HuH-7 (cell line): Measurements from ENCODE around the gene TNRC18.
"Not testable (repeated sequence)": the region's sequence is repeated elsewhere in the genome, so short reads cannot be mapped to it uniquely, and the experiment has no call there.

Experiments used
- DNase-seq: peaks from one replicate; pipeline ENCODE4 v3.0.0; 2011; ENCODE audit warnings: low spot score

TNRC18 gene, protein sequence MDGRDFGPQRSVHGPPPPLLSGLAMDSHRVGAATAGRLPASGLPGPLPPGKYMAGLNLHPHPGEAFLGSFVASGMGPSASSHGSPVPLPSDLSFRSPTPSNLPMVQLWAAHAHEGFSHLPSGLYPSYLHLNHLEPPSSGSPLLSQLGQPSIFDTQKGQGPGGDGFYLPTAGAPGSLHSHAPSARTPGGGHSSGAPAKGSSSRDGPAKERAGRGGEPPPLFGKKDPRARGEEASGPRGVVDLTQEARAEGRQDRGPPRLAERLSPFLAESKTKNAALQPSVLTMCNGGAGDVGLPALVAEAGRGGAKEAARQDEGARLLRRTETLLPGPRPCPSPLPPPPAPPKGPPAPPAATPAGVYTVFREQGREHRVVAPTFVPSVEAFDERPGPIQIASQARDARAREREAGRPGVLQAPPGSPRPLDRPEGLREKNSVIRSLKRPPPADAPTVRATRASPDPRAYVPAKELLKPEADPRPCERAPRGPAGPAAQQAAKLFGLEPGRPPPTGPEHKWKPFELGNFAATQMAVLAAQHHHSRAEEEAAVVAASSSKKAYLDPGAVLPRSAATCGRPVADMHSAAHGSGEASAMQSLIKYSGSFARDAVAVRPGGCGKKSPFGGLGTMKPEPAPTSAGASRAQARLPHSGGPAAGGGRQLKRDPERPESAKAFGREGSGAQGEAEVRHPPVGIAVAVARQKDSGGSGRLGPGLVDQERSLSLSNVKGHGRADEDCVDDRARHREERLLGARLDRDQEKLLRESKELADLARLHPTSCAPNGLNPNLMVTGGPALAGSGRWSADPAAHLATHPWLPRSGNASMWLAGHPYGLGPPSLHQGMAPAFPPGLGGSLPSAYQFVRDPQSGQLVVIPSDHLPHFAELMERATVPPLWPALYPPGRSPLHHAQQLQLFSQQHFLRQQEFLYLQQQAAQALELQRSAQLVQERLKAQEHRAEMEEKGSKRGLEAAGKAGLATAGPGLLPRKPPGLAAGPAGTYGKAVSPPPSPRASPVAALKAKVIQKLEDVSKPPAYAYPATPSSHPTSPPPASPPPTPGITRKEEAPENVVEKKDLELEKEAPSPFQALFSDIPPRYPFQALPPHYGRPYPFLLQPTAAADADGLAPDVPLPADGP (N-terminal part only)

DNA sequence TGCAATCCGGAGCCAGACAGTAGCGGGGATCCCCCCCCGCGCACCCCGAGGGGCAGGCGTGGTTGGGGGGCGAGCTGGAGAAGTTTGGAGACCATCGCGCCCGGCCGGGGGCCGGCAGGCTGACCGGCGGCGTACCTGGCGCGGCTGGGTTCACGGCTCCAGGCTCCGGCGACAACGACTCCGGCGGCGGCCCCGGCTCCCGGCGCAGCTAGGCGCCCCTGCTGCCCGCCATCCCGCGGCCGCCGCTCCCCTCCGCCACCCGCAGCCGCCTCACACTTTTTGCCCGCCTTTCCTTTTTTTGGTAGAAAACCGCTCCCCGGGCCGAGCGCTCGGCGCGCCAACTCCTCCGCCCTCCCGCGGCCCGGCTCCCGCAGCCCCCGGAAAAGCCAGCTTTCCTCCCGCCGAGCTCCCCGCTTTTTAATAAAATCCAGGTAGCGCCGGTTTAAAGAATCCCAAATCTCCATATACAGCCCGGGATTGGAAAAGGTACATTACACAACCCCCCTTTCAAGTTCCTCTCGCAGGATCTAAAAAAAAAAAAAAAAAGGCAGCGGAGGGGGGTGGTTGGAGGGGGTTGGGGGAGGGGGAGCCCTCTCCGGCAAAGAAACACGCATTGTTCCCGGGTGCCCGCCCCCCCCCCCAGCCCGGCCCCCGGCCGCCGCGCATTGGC is at the start of gene TNRC18:
Gene TNRC18, minus strand, starts transcription at position 529 of the 670 bp plus-strand sequence. CDS start 2,588 bp downstream, outside the sequence.
- DNase-seq = no peak

DNA sequence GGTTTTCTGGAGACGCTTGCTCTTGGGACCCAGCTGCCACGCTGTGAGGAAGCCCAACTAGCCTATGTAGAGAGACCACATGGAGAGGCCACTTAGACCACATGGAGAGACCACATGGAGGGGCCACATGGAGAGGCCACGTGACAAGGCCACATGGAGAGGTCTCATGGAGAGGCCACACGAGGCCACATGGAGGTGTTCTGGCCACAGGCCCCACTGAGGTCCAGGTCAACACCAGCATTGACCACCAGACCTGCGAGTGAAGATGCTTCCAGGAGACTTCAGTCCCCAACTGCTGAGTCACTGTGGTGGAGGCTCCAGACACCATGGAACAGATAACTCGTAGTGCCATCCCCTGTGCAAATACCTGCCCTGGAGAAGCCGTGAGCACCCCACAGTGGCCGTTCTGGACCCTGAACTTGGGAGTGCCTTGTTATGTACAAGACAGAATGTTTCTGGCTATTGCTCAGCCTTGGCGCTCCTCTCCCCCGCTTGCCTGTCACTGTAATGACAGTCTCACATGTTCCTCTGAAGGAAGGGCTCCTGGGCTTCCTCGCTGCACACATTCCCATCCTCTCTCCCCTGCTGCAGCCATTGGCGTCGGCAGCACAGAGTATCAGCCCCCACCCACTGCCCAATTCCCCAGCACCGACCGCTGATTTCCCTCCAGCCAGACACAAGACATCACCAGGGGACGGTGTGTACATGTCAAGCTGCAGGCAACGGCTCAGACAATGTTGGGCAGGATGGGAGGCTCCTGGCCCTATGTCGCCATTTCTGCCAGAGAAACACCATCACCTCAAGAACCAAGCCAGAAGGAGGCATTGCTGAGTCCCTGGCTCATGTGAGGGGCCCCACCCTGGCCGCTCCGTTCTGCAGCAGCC is 49.0 kb upstream of the TNRC18 start:
- no peak for DNase-seq

DNA sequence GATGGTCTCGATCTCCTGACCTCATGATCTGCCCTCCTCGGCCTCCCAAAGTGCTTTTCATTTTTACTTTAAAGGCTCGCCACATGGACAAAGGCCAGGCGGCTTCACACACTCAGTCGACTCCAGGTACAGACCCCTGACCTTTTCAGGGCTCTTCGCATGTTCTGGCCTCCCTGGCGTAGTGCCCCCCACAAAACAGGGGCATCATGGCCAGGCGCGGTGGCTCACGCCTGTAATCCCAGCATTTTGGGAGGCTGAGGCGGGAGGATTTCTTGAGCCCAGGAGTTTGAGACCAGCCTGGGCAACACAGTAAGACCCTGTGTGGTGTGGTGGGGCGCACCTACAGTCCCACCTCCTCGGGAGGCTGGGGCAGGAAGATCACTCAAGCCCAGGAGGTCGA is 48.0 kb upstream of the TNRC18 start:
- DNase-seq = not testable (repeated sequence)

DNA sequence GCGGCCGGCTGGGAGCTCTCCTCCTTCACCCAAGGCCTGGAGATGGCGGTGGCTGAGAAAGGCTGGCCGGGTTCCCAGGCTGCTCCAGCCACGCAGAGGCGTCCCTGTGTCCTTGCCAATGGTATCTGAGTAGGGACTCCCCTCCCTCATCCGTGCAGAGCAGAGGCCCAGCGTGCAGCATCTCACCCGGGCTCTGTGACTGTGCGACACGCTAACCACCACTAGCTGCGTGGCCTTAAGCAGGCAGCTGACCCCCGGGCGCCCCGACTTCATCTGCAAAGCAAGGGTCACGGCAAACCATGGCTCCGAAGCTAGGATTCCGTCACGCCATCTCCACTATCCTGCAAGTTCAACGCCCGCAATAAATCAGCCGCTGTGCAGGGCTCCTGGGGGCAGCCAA is 47.2 kb upstream of the TNRC18 start:
- DNase-seq = no peak

DNA sequence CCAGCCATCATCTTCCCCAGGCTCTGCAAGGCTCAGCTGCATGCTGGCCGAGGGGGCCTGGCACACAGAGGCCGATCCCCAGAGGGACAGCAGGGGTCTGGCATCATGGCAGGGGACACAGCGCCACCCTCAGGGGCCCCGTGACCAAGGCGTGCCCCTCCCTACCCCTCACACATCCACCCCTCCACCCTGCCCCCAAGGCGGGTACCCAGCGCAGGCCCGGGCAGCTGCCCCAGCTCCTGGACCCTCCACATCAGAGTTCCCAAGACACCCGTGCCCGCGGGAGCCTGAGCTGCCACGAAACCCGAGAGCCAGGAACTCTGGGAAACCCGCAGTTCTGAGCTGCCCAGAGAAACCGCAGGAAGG is 46.5 kb upstream of the TNRC18 start:
- DNase-seq = no peak

DNA sequence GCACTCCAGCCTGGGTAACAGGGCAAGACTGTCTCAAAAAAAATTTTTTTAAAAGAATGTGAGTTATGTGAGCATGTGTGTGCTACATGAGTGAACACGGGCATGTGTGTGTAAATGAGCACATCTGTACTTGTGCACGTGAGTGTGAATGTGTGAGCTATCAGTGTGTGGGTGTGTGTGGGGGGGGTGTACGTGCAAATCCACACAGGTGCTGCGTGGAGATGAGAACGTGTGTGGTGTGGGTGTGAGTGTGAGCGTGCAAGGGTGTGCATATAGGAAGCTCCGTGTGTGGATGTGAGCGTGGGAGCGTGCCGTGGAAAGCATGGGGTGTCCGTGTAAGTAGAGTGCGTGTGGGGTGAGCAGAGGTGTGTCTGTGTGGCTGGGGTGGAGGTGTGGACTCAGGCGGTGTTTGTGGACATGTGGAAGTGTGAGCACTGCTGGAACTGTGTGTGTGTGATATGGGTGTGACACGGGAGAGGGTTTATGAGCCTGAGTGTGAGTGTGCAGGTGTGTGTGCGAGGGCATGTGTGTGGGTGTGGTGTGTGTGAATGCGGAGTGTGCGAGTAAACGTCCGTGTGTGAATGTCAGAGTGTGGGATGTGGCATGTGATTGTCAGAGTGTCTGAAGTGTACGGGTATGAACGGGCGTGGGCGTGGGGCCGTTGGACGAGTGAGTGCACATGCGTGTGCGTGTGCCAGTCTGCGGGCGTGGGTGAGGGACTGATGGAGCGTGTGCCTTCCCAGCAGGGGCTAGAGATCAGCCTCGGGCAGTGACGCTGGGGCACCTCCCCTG is 45.9 kb upstream of the TNRC18 start:
- DNase-seq = no peak

DNA sequence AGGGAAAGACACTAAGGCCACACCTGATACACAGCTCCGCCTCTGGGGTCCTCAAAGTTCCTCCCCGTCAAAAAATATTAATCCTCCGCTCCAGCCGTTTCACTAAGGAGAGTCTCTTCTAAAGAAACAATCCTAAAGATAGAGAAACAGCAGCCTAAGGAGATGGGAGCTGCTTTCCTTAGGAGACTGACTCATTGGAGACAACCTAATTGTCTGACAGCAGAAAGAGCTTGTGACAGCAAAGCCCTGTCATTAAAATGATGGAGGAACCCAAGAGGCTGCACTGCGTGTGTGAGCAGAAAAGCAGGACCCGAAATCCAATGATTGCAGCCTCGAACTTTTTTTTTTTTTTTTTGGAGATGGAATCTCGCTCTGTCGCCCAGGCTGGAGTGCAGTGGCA is 44.0 kb upstream of the TNRC18 start:
- DNase-seq = no peak

GRCh38 chr7:5466551-5466950 is 42.9 kb upstream of the TNRC18 start:
- DNase-seq = no peak

DNA sequence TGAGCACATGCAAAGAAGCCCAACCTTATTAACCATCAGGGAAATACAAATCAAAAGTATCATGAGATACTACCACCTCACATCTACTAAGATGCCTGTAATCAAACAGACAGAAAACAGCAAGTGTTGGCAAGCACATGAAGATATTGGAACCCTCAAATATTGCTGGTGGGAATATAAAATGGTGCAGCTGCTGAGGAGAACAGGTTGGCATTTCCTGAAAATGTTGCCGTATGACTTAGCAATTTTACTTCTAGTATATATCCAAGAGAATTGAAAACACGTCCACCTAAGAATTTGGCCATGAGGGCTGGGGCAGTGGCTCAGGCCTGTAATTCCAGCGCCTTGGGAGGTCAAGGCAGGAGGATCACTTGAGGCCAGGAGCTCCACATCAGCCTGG is 39.4 kb upstream of the TNRC18 start:
- no peak for DNase-seq

- DNase-seq = no peak
Measured at GRCh38 chr7:5462216-5462615, 38.6 kb upstream of the TNRC18 start.

- DNase-seq = no peak
Measured at GRCh38 chr7:5458921-5459480, 35.4 kb upstream of the TNRC18 start.

DNA sequence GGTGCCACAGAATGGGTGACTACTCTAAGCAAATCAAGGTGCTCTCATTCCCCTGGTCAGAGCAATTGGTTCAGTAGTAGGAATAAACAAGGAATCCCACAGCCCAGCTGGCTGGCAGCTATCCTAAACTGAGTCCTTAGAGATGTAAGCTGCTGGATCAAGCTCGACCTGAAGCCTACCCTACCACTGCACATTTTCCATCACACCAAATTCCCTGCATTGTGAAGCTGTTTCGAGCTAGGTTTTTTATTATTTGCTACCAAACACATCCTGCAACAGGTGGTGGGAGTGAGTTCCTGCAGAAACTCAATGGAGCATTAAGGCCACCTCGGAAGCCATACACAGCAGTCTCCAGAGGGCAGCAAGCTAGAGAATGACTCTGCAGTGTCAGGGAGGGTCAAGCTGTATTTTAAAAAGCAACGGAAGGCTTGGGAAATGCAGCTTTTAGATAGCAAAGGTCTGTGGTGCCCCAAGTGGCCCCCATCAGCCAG is 33.7 kb upstream of the TNRC18 start:
- DNase-seq = no peak

GRCh38 chr7:5456409-5456808 is 32.8 kb upstream of the TNRC18 start:
- no peak for DNase-seq

GRCh38 chr7:5455581-5456219 is 32.1 kb upstream of the TNRC18 start:
- DNase-seq = no peak

- no peak for DNase-seq
Measured at GRCh38 chr7:5455175-5455574, 31.5 kb upstream of the TNRC18 start.

DNA sequence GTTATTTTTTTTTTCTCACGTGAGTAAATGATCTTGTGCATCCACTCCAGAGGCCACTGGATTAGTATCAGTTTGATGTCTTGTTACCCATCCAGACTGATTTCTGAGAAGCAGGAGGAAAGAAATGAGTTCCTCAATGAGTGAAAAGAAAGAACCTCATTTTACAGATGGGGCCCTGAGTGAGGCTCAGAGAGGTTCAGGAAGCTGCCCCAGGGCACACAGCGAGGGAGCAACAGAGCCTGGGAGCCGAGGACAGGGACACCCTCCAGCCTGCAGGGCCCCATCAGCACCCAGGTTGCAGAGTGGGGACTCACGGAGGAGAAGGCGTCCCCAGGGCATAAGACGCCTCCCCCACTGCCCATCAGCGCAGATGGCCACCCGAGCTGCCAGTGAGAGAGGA is 30.9 kb upstream of the TNRC18 start:
- DNase-seq = no peak

DNA sequence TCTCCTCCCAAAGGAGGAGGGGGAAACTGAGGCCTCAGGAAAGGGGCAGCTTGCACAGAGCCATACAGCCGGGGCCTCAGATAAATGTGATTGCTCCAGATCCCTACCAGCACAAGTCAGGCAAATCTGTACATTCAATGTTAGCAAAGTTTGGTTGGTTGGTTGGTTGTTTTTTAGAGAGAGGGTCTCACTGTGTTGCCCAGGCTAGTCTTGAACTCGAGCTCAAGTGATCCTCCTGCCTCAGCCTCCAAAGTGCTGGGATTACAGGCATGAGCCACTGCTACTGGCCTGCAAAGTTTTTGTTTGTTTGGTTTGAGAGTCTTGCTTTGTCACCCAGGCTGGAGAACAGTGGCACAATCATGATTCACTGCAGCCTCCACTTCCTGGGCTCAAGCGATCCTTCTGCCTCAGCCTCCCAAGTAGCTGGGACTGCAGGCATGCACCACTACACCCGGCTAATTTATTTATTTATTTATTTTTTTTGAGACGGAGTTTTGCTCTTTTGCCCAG is 30.0 kb upstream of the TNRC18 start:
- no peak for DNase-seq

GRCh38 chr7:5452937-5453540 is 29.4 kb upstream of the TNRC18 start:
- no peak for DNase-seq

DNA sequence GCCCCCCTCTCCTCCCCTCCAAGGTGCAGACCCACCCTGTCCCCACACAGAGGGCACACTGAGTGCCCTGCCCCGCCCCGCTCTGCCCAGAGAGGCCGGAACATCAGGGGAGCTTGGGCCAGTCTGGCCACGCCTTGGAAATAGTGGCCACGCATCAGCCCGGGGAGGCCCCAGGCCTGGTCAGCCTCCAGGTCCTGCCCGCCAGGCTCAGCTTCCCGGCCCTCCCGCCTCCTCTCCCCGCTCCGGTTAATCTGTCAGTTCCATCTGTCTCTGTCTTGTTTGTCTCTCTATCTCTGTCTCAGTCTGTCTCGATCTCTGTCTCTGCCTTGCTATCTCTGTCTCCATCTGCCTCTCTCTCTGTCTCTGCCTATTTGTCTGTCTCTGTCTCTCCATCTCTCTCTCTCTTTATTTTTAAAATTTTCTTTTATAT is 28.9 kb upstream of the TNRC18 start:
- DNase-seq = no peak
